GM13976 (cell line): ENCODE data around the gene TRIM71.

Experiments used
- DNase-seq: peaks from one replicate; pipeline ENCODE4 v3.0.0; 2012; ENCODE audit warnings: low spot score
- in situ Hi-C: fragments of 300-500 bp; cut with MboI; formaldehyde crosslinking; loops from one replicate; pipeline ENCODE4 v1.12.0; 2022; ENCODE audit warnings: low sequenced_read_pairs, mixed read lengths, inconsistent platforms; ENCODE audit not compliant: unreplicated experiment
- TF ChIP-seq, protein P1 (sequence below): IDR thresholded peaks from 2 replicates; pipeline ENCODE4 v1.5.1; 2012; ENCODE audit warnings: borderline replicate concordance, mild to moderate bottlenecking; ENCODE audit not compliant: insufficient read depth; ENCODE audit errors: extremely low read depth, missing control alignments, control extremely low read depth

Gene TRIM71

DNA sequence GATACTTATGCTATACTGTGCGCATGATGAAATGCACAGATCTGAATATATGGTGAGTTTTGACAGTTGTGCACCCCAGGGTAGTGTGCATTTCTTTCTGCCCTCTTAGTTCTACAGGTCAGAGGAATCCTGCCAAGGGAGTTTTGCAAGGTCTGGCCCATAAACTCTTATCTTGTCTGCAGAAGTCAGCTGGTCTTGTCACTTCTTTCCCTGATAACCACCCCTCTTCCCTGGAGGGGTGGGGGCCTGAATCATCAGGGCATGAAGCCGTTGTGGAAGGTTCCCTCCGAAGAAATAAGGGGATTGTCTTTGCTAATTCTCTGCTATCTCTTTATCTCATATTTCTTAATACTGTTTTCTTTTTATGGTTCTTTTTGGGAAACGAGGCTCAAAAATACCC lies 30.4 kb downstream of the TRIM71 start:
- no peak for DNase-seq
- in situ Hi-C loops: no loop called here
- TF ChIP-seq, protein P1, sequence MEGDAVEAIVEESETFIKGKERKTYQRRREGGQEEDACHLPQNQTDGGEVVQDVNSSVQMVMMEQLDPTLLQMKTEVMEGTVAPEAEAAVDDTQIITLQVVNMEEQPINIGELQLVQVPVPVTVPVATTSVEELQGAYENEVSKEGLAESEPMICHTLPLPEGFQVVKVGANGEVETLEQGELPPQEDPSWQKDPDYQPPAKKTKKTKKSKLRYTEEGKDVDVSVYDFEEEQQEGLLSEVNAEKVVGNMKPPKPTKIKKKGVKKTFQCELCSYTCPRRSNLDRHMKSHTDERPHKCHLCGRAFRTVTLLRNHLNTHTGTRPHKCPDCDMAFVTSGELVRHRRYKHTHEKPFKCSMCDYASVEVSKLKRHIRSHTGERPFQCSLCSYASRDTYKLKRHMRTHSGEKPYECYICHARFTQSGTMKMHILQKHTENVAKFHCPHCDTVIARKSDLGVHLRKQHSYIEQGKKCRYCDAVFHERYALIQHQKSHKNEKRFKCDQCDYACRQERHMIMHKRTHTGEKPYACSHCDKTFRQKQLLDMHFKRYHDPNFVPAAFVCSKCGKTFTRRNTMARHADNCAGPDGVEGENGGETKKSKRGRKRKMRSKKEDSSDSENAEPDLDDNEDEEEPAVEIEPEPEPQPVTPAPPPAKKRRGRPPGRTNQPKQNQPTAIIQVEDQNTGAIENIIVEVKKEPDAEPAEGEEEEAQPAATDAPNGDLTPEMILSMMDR: no peak

DNA sequence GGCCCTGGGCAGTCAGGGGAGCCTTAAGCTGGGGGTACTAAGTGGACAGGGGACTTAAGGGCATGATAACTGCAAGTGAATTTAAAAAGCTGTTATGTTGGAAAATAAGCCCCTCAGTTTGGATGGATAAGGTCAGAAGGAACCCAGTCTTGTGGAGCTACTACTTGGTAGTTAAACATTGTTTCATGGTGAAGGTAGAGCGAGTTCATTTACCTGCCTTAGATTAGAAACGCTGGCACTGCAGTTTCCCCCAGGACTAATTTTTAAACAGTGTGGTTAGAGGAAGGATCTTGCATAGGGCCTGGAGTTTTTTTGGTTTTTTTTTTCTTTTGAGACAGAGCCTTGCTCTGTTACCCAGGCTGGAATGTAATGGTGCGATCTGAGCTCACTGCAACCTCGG lies 31.2 kb downstream of the TRIM71 start:
- DNase-seq: no peak
- TF ChIP-seq, protein P1: no peak
- in situ Hi-C loops: no loop called here

DNA sequence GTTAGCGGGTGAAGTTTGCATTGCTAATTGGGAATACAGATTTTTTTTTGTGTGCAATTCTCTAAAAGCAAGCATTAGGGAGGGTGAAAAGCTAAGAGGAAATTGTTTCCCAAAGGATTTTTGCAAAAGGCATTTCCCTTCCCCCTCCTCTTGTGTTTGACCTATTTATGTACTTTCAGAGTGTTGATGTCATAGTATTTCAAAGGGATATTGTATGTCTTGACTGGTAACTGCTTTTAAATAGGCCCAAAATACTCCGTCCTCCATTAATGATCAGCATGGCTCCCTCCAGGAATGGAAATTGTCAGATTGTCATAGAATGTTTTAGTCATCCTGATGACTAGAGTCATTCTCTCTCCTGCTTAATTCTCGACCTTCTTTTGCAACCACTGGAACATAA lies 32.4 kb downstream of the TRIM71 start:
- TF ChIP-seq, protein P1: no peak
- DNase-seq: no peak
- in situ Hi-C loops: no loop called here

DNA sequence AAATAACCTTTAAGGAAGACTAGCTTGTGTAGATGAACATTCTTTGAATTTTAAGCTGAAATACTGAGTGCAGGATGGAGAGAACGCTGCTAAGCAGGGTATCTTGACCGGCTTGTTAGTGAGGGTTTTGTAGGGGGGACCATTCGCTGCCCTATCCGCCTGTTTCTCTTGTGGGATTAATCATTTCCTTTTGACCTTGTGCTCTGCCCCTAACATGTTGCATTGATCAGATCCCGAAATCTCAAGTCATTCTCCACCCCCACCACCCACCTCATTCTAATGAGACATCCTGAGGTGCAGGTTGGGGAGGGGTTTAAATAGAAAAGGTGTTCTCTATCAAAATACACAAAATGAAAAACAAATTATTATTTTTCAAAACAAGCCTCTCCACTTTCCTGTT lies 32.8 kb downstream of the TRIM71 start:
- in situ Hi-C loops: no loop called here
- TF ChIP-seq, protein P1: no peak
- no peak for DNase-seq

DNA sequence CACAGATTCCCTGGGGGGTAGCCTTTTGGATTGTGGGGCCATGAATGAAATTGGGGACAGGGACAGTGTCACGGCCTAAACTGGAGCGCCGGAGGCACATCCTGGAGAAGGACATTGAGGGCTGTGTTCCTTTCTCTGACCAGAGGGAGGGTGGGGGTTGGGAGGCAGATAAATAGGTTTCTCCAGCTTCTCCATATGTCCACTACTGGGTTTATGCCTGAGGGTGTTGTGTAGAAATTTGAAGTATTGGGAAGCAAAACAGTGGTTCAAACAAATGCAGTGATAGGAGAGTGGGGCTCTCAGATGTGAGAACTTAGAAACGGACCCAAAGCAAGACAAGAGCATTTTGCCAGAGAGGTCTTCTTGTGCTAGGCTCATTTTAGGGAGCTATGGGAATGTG lies 34.3 kb downstream of the TRIM71 start:
- TF ChIP-seq, protein P1: no peak
- in situ Hi-C loops: no loop called here
- no peak for DNase-seq

DNA sequence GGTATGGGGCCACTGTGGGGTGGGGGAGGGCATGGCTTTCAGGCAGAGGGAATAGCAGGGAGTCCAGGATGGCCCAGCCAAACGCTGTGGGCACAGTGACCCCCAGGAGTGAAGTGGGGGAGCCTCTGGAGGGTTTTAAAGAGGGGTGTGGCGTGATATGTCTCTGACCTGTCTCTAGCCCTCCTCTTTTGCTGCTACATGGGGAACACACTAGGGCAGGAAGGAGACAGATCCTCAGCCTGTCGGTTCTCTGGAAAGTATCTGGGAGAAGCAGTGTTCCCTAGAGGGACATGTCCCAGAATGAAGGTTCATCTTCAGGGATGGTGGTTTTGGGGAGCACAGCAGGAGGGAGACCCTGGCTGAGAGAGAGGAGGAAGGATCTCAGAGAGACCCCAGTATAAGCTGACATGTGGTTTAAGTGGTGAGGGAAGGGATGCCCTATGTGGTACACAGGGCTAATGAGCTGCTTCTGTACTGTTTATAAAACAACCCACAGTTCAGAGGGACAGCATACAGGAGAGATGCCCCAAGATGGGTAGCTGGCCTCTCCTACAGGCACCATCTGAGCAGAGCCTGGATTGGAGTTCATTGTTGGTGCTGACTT lies 37.7 kb downstream of the TRIM71 start:
- in situ Hi-C loops: no loop called here
- DNase-seq: no peak
- TF ChIP-seq, protein P1: no peak
